ENCODE results near the gene PROCR. TPM values are rescaled to one million over a fixed set of nuclear protein-coding genes. Genes with fewer than 3 reads are reported as not detected.
"Not testable (repeated sequence)": the region's sequence is repeated elsewhere in the genome, so short reads cannot be mapped to it uniquely, and the experiment has no call there.

PROCR gene
- total RNA-seq, 2 experiments from 2014 or later = 2.1 to 2.4 TPM

DNA sequence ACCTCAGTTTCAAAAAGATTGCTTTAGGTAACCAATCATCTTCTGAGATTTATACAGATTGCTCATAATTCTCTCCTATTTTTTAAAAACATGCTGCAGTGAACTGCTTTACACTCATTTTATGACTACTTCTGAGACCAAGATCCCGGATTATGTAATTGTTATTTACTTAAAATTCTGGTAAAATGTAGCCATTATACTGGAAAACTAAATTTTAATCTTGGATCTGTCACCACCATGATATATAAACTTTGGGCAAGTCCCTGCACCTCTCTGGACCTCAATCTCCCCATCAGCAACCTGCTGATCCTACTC, 477 bp upstream of the PROCR start:
- peaks cover 16% of the 10 kb centered on the region for H3K4me1 Mint-ChIP-seq
- no peaks in the 10 kb centered on the region for H3K27me3 Mint-ChIP-seq
- POLR2A ChIA-PET = interaction anchor here (0.7 kb wide), 1 partner anchor 217 kb away, joined by 4 read pairs; no protein-coding TSS in a partner anchor
- no peak for DNase-seq
- H3K9me3 Mint-ChIP-seq = no peaks in the 10 kb centered on the region
- peak overlapping the region; percentile 88 for H3K4me3 Mint-ChIP-seq
- peaks cover 2% of the 10 kb centered on the region for H3K36me3 Mint-ChIP-seq
- H3K27ac Mint-ChIP-seq = peak overlapping the region; percentile 78
- no peak for ATAC-seq (ENCODE audit: low read depth)

DNA sequence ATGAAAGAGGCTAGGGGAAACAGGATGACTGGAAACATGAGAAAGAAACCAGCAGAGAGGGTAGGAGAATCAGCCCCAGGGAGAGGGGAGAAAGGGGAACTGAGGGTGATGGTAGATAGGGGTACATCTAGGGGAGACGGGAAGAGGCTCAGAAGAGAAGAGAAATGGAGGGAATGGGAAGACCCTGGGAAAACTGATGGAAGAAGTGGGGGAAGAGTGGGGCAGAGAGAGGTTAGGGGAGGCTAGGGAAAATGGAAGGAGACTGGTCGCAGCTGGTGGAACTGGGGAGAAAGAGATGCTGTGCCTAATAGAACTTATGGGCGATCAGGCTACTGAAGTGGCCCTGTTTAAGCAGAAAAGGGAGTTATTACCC, 548 bp downstream of the PROCR start:
- DNase-seq (no peak), ATAC-seq (ENCODE audit: low read depth) (no peak)
- POLR2A ChIA-PET = no interaction called here
- H3K27me3 Mint-ChIP-seq = no peaks in the 10 kb centered on the region
- peaks cover 2% of the 10 kb centered on the region for H3K36me3 Mint-ChIP-seq
- no peak overlapping the region for H3K27ac Mint-ChIP-seq
- no peaks in the 10 kb centered on the region for H3K9me3 Mint-ChIP-seq
- H3K4me1 Mint-ChIP-seq = peaks cover 14% of the 10 kb centered on the region
- peak overlapping the region; percentile 88 for H3K4me3 Mint-ChIP-seq

DNA sequence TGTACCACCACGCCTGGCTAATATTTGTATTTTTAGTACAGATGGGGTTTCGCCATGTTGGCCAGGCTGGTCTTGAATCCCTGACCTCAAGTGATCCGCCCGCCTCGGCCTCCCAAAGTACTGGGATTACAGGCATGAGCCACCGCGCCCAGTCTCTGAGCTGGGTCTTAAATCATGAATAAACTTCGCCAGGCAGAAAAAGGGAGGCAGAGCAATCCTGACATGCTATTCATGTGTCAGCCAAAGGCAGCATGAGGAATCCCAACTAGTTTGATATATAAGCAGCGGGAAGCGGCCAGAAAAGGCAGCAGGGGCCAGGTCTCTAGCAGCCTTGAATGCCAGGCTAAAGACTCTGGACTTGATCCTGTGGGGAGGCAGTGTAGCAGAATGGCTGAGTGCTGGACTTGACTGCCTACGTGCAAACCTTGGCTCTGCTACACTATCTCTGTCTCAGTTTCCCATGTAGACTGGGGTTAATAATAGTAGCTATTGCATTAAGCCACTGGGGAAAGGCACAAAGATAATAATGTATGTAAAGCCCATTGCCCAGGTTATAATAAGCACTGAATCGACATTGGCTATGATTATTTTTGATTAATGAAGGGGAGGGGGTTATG, 1.8 kb downstream of the PROCR start:
- H3K27ac Mint-ChIP-seq = no peak overlapping the region
- POLR2A ChIA-PET = interaction anchor here (0.6 kb wide), 1 partner anchor 91 kb away, joined by 3 read pairs; no protein-coding TSS in a partner anchor
- H3K4me3 Mint-ChIP-seq = no peak overlapping the region
- DNase-seq (no peak), ATAC-seq (ENCODE audit: low read depth) (no peak)
- H3K27me3 Mint-ChIP-seq = no peaks in the 10 kb centered on the region
- peaks cover 14% of the 10 kb centered on the region for H3K4me1 Mint-ChIP-seq
- H3K9me3 Mint-ChIP-seq = no peaks in the 10 kb centered on the region
- peaks cover 2% of the 10 kb centered on the region for H3K36me3 Mint-ChIP-seq

DNA sequence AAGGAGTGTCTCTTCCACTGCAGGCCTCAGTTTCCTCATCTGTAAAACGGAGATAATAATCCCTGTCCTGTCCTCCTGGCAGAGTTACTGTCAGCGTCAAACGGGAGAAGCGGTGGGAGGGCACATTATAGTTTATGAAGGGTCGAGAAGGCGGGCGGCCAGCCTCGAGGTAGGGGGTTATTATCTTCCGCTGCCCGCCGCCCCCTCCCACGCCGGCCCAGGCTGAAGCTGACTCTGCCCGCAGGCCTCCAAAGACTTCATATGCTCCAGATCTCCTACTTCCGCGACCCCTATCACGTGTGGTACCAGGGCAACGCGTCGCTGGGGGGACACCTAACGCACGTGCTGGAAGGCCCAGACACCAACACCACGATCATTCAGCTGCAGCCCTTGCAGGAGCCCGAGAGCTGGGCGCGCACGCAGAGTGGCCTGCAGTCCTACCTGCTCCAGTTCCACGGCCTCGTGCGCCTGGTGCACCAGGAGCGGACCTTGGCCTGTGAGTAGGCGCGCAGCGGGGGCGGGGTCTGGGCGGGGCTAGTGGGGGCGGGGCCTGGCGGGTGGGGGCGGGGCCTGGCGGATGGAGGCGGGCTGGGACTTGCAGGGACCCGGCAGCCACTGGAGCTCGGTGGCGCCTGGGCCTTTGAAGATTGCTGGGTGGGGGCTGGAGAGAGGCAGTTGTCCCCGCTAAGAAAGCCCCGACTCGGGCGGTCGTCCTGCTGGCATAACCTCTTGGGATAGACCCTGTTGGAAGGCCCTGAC, 2.8 kb downstream of the PROCR start:
- Mint-ChIP-seq H3K4me3 (no peak overlapping the region), H3K9me3 (no peaks in the 10 kb centered on the region), H3K4me1 (peaks cover 14% of the 10 kb centered on the region), H3K36me3 (peaks cover 2% of the 10 kb centered on the region), H3K27ac (no peak overlapping the region), H3K27me3 (no peaks in the 10 kb centered on the region)
- ATAC-seq (ENCODE audit: low read depth) (no peak), DNase-seq (no peak)
- POLR2A ChIA-PET = interaction anchor here (0.6 kb wide), 1 partner anchor 952 kb away, joined by 4 read pairs; no protein-coding TSS in a partner anchor

DNA sequence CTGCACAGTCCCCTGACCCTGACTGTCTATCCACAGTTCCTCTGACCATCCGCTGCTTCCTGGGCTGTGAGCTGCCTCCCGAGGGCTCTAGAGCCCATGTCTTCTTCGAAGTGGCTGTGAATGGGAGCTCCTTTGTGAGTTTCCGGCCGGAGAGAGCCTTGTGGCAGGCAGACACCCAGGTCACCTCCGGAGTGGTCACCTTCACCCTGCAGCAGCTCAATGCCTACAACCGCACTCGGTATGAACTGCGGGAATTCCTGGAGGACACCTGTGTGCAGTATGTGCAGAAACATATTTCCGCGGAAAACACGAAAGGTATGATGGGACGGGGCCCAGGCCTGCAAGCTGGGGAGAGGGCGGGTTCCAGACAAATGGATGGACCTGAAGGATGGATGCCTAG, 4.3 kb downstream of the PROCR start:
- peaks cover 2% of the 10 kb centered on the region for H3K36me3 Mint-ChIP-seq
- POLR2A ChIA-PET = no interaction called here
- H3K4me3 Mint-ChIP-seq = no peak overlapping the region
- no peaks in the 10 kb centered on the region for H3K9me3 Mint-ChIP-seq
- H3K4me1 Mint-ChIP-seq = peaks cover 14% of the 10 kb centered on the region
- DNase-seq (no peak), ATAC-seq (ENCODE audit: low read depth) (no peak)
- no peaks in the 10 kb centered on the region for H3K27me3 Mint-ChIP-seq
- H3K27ac Mint-ChIP-seq = no peak overlapping the region

DNA sequence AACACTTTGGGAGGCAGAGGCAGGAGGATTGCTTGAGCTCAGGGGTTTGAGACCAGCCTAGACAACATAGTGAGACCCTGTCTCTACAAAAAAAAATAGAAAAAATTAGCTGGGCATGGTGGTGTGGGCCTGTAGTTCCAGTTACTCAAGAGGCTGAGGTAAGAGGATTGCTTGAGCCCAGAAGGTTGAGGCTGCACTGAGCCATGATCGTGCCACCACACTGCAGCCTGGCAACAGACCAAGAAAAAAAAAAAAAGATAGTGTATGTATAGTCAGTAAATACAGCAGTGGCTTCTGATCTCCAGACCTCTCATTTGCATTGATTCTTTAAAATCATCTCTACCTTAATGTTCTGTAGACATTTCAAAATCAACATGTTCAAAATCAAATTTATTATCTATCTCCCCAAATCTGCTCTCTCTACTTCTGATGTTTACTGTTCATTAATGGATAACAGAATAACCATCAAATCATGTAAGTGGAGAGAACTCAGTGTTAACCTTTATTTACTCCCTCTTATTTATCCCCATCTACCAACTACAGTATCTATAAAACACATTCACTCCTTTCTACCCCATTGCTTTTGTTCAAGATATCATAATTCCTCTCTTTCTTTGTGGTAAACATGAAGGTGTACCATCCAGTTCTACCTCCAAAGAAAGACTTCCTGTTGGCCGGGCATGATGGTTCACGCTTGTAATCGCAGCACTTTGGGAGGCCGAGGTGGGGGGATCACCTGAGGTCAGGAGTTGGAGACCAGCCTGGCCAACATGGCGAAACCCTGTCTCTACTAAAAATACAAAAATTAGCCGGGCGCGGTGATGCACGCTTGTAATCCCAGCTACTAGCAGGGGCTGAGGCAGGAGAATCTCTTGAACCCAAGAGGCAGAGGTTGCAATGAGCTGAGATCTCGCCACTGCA, 7.7 kb downstream of the PROCR start:
- no peak for DNase-seq
- Mint-ChIP-seq H3K36me3 (peaks cover 2% of the 10 kb centered on the region), H3K9me3 (peaks cover 1% of the 10 kb centered on the region), H3K4me1 (no peaks in the 10 kb centered on the region), H3K4me3 (no peak overlapping the region), H3K27me3 (no peaks in the 10 kb centered on the region), H3K27ac (no peak overlapping the region)
- POLR2A ChIA-PET = no interaction called here
- no peak for ATAC-seq (ENCODE audit: low read depth)

DNA sequence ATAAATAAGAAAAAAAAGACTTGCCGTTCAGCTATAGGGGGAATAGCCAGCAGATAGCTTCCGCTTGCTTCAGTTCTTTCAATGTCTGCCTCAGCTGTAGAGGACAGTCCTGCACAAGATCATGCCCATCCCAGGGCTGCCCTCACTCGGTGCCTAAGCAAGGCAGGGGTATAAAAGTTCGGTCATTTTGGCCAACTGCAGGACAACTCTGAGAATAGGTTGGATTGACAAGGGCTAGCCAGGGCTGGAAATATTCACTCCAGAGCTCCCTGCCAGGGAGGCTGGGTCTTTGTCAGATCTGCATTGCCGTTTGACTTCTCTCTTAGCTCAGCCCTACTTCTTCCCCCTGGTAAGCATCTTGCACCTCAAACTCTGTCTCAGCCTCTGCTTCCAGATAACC, 8.4 kb downstream of the PROCR start:
- POLR2A ChIA-PET = no interaction called here
- Mint-ChIP-seq H3K4me1 (no peaks in the 10 kb centered on the region), H3K4me3 (no peak overlapping the region), H3K36me3 (peaks cover 3% of the 10 kb centered on the region), H3K9me3 (peaks cover 1% of the 10 kb centered on the region), H3K27ac (no peak overlapping the region), H3K27me3 (no peaks in the 10 kb centered on the region)
- DNase-seq (no peak), ATAC-seq (ENCODE audit: low read depth) (no peak)

DNA sequence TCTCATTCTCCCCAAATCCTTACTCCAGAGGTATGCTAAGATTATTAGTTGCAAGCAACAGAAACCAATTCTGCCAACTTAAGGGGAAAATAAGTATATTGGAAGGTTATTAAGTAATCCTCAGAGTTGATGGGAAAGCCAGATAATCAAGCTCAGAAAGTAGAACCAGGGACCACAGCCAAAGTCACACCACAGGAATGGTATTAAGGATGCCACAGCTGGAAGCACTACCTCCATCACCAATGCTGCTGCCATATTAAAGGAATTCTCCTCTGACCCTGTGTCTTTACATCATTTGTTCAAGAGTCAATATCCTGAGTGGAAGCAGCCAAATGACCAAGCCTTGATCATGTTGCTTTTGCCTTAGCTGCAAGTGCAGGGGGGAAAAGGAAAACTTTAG, 9.9 kb downstream of the PROCR start:
- peaks cover 2% of the 10 kb centered on the region for H3K36me3 Mint-ChIP-seq
- H3K9me3 Mint-ChIP-seq = peaks cover 1% of the 10 kb centered on the region
- ATAC-seq (ENCODE audit: low read depth) = no peak
- H3K27ac Mint-ChIP-seq = no peak overlapping the region
- POLR2A ChIA-PET = no interaction called here
- H3K4me1 Mint-ChIP-seq = no peaks in the 10 kb centered on the region
- DNase-seq = no peak
- no peaks in the 10 kb centered on the region for H3K27me3 Mint-ChIP-seq
- H3K4me3 Mint-ChIP-seq = no peak overlapping the region

DNA sequence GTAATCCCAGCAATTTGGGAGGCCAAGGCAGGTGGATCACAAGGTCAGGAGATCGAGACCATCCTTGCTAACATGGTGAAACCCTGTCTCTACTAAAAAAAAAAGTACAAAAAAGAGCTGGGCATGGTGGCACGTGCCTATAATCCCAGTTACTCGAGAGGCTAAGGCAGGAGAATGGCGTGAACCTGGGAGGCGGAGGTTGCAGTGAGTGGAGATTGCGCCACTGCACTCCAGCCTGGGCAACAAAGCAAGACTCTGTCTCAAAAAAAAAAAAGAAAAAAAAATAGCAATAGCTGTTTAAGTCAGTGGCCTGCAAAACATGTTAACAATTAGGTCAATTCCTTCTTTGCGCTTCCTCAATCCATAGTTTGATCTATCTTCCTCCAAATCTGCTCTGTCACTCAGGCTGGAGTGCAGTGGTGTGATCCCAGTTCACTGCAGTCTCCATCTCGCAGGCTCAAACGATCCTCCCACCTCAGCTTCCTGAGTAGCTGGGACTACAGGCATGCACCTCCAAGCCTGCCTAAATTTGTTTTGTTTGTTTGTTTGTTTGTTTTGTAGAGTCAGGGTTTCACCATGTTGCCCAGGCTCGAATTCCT, 14.9 kb downstream of the PROCR start:
- H3K4me3 Mint-ChIP-seq; H3K27me3 Mint-ChIP-seq; H3K9me3 Mint-ChIP-seq; H3K4me1 Mint-ChIP-seq; ATAC-seq (ENCODE audit: low read depth); H3K36me3 Mint-ChIP-seq; H3K27ac Mint-ChIP-seq; DNase-seq; POLR2A ChIA-PET: not testable (repeated sequence)

DNA sequence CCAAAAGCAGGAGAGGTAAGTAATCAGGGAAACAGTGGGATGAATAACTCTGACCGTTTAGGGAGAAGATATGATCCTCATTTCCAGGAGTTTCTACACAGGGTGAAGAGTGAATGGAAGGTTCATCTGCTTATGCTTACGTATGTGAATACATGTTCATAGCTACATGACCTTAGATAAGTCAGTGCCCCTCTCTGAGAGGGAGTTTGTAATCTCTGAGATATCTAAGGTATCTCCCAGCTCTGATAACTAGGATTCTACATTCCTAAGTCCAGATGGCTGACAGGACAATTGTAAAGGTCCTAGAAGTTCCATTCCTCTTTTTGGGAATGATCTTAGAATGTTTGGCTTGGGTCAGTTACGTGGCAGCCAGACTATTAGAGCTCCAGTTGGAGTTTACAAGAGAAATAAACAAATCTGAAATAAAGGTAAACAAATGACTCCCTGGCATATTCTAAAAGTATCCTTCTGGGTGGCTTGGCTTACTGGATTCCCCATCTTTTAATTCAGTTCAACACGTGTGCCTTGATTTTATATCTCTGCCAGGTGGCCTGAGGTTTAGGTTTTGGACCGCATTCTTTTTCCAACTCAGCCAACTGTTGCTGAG, 15.8 kb downstream of the PROCR start:
- no peak for DNase-seq
- H3K9me3 Mint-ChIP-seq = peaks cover 1% of the 10 kb centered on the region
- peaks cover 2% of the 10 kb centered on the region for H3K36me3 Mint-ChIP-seq
- no peak for ATAC-seq (ENCODE audit: low read depth)
- H3K27ac Mint-ChIP-seq = no peak overlapping the region
- no peaks in the 10 kb centered on the region for H3K4me1 Mint-ChIP-seq
- H3K4me3 Mint-ChIP-seq = no peak overlapping the region
- POLR2A ChIA-PET = no interaction called here
- H3K27me3 Mint-ChIP-seq = no peaks in the 10 kb centered on the region

DNA sequence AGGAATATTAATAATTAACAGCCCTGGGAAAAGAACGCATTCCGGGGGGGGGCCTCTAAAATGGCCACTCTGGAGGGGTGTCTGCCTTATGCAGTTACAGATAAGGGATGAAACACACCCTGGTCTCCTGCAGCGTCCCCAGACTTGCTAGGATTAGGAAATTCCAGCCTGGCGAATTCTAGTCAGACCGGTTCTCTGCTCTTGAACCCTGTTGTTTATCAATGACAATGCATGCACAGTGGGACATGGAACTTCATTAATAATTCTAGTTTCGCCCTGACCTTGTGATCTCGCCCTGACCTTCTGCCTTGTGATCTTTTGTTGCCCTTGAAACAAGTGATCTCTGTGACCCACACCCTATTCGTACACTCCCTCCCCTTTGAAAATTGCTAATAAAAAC, 17.4 kb downstream of the PROCR start:
- H3K4me3 Mint-ChIP-seq; H3K27ac Mint-ChIP-seq; POLR2A ChIA-PET; ATAC-seq (ENCODE audit: low read depth); H3K9me3 Mint-ChIP-seq; H3K27me3 Mint-ChIP-seq; H3K36me3 Mint-ChIP-seq; DNase-seq; H3K4me1 Mint-ChIP-seq: not testable (repeated sequence)

DNA sequence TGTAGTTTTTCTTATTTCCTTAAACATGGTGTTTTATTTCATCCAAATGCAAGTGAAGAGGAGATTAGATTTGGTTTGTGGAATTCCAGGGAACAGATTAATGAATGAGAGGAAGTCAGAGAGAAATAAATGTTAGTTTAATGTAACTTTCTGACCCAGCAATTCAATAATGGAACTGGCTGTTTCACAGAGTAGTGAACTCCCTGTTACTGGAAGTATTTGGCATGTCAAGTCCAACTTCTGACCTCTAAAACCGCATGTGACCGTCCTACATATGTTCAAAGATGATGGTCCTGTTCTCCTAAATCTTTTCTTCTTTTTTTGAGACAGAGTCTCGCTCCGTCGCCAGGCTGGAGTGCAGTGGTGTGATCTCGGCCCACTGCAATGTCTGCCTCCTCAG, 18.7 kb downstream of the PROCR start:
- no peak overlapping the region for H3K4me3 Mint-ChIP-seq
- no peak overlapping the region for H3K27ac Mint-ChIP-seq
- no peak for ATAC-seq (ENCODE audit: low read depth)
- no peak for DNase-seq
- POLR2A ChIA-PET = no interaction called here
- no peaks in the 10 kb centered on the region for H3K36me3 Mint-ChIP-seq
- peaks cover 3% of the 10 kb centered on the region for H3K9me3 Mint-ChIP-seq
- no peaks in the 10 kb centered on the region for H3K4me1 Mint-ChIP-seq
- H3K27me3 Mint-ChIP-seq = no peaks in the 10 kb centered on the region

DNA sequence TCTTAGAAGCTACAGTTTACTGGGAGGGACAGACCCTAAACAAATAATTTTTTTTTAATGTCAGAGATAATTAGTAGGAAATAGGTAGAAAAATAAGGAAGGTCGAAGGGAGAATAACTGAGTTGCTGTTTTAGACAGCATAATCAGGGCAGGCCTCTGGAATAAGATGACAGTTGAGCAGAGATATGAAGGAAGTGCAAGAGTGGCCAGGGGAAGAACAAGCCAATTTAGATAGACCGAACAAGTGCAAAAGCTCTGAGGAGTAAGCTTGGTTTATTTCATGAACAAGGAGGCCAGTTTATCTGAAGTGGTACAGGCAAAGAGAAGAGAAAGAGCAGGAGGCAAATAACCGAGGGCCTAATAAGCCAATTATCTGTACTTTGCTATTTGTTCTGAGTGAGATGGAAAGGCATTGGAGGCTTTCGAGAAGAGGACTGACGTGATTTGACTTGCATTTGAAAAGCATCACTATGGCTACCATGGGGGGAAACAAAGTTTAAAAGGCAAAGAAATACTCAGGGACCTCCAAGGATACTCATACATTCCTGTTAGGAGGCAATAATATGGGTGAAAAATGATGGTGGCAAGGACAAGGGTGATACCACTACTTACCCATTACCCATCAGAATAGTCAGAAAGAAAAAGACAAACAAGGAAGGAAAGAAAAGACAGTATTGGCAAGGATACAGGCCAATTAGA, 19.7 kb downstream of the PROCR start:
- no peak for DNase-seq
- no peak overlapping the region for H3K4me3 Mint-ChIP-seq
- peaks cover 4% of the 10 kb centered on the region for H3K36me3 Mint-ChIP-seq
- ATAC-seq (ENCODE audit: low read depth) = no peak
- no peak overlapping the region for H3K27ac Mint-ChIP-seq
- peaks cover 6% of the 10 kb centered on the region for H3K9me3 Mint-ChIP-seq
- H3K27me3 Mint-ChIP-seq = no peaks in the 10 kb centered on the region
- POLR2A ChIA-PET = no interaction called here
- H3K4me1 Mint-ChIP-seq = no peaks in the 10 kb centered on the region
